Endodermal cell (in vitro differentiated cells): Measurements from ENCODE around the gene GPR27. TPM values are rescaled to one million over a fixed set of nuclear protein-coding genes. Genes with fewer than 3 reads are reported as not detected.

Source experiments
- DNase-seq: peaks from one replicate; pipeline ENCODE4 v3.0.0-alpha.2; 2017
- H3K27ac ChIP-seq: 2 replicates; pipeline ENCODE4 v1.5.1; 2013; ENCODE audit warnings: mild to moderate bottlenecking, low read depth, low read length, moderate library complexity
- H3K27me3 ChIP-seq: 2 replicates; pipeline ENCODE4 v1.6.1; 2013; ENCODE audit warnings: mild to moderate bottlenecking, low read length, moderate library complexity; ENCODE audit not compliant: insufficient read depth, control insufficient read depth, poor library complexity, severe bottlenecking
- H3K36me3 ChIP-seq: 2 replicates; pipeline ENCODE4 v1.7.0; 2013; ENCODE audit warnings: mild to moderate bottlenecking, low read length, moderate library complexity; ENCODE audit not compliant: control insufficient read depth, insufficient read depth
- H3K4me1 ChIP-seq: one replicate; pipeline ENCODE4 v1.7.0; 2013; ENCODE audit warnings: low read length; ENCODE audit not compliant: control insufficient read depth, insufficient read depth
- H3K4me3 ChIP-seq: 2 replicates; pipeline ENCODE4 v1.5.1; 2013; ENCODE audit warnings: mild to moderate bottlenecking, low read length, moderate library complexity
- H3K9ac ChIP-seq: 2 replicates; pipeline ENCODE4 v1.6.1; 2013; ENCODE audit warnings: mild to moderate bottlenecking, low read length, moderate library complexity; ENCODE audit not compliant: poor library complexity, severe bottlenecking; ENCODE audit errors: extremely low read depth
- H3K9me3 ChIP-seq: 2 replicates; pipeline ENCODE4 v1.6.1; 2013; ENCODE audit warnings: mild to moderate bottlenecking, low read length, moderate library complexity; ENCODE audit not compliant: control insufficient read depth
- H3K27ac Mint-ChIP-seq: 2 replicates; pipeline ENCODE4 v1.8.0; 2020; ENCODE audit warnings: mixed read lengths
- H3K27me3 Mint-ChIP-seq: 2 replicates; pipeline ENCODE4 v1.8.0; 2021; ENCODE audit warnings: mild to moderate bottlenecking, mixed read lengths; ENCODE audit not compliant: insufficient read depth
- H3K36me3 Mint-ChIP-seq: 2 replicates; pipeline ENCODE4 v1.8.0; 2020; ENCODE audit warnings: low read depth, mixed read lengths
- H3K4me1 Mint-ChIP-seq: 2 replicates; pipeline ENCODE4 v1.8.0; 2020; ENCODE audit warnings: mixed read lengths
- H3K4me3 Mint-ChIP-seq: 2 replicates; pipeline ENCODE4 v1.8.0; 2020; ENCODE audit warnings: mild to moderate bottlenecking, moderate library complexity, mixed read lengths
- H3K9me3 Mint-ChIP-seq: 2 replicates; pipeline ENCODE4 v1.8.0; 2020; ENCODE audit warnings: mild to moderate bottlenecking, mixed read lengths
- CTCF ChIP-seq: fragments of 200-600 bp; sonication (generic); conservative IDR thresholded peaks from 2 replicates; pipeline ENCODE4 v1.5.0; 2021; ENCODE audit warnings: antibody characterized with exemption, mild to moderate bottlenecking
- WGBS, 2 experiments: methylation state at CpG; one replicate each; pipeline versions ENCODE4 v1.1.5 to v1.1.7; 2013; ENCODE audit warnings: missing lambda C conversion rate in 2 of 2, mixed read lengths in 1 of 2; ENCODE audit not compliant: insufficient coverage in 1 of 2, insufficient read length in 1 of 2; 5-methylcytosine and 5-hydroxymethylcytosine counted together
- total RNA-seq, 2 donors: library from RNA; stranded (reverse); fragmentation: NEBNext Ultra II Directional in 1 of 2; extraction: Animal tissue kit (Norgen Biotek cat#: 25700) in 1 of 2; gene quantifications; 2 replicates in 1 of 2; 3 replicates in 1 of 2; pipeline ENCODE4 v1.2.1, GENCODE V29; 2021

GPR27 gene
- total RNA-seq, 2 donors from 2014 or later, result 7.4 to 7.9 TPM

- Mint-ChIP-seq H3K4me3 (no peak overlapping the region), H3K36me3 (no peaks in the 10 kb centered on the region), H3K27ac (no peak overlapping the region), H3K4me1 (peaks cover 3% of the 10 kb centered on the region), H3K9me3 (no peaks in the 10 kb centered on the region), H3K27me3 (peaks cover 6% of the 10 kb centered on the region)
- DNase-seq, result no peak
- no peaks in the 10 kb centered on the region for H3K36me3 ChIP-seq
- H3K4me1 ChIP-seq, result no peaks in the 10 kb centered on the region
- no peak overlapping the region for H3K4me3 ChIP-seq
- no peak overlapping the region for H3K27ac ChIP-seq
- peaks cover 12% of the 10 kb centered on the region for H3K27me3 ChIP-seq
- TF ChIP-seq CTCF, result peak; percentile 84
- WGBS, 2 experiments, result 60% methylated on average over 1 of the region's 1 CpG; no CpG with 5 or more reads in 1 of the 2 experiments
- no peaks in the 10 kb centered on the region for H3K9me3 ChIP-seq
- H3K9ac ChIP-seq, result no peak overlapping the region
Measured at GRCh38 chr3:71710906-71711494, 42.7 kb upstream of the GPR27 start.

- Mint-ChIP-seq H3K27me3 (peaks cover 11% of the 10 kb centered on the region), H3K36me3 (no peaks in the 10 kb centered on the region), H3K9me3 (no peaks in the 10 kb centered on the region), H3K4me1 (peaks cover 3% of the 10 kb centered on the region), H3K27ac (no peak overlapping the region), H3K4me3 (no peak overlapping the region)
- no peak overlapping the region for H3K27ac ChIP-seq
- no peak overlapping the region for H3K4me3 ChIP-seq
- H3K27me3 ChIP-seq, result peaks cover 23% of the 10 kb centered on the region
- 85 to 100% methylated on average over 1 to 2 of the region's 2 CpGs for WGBS, 2 experiments
- H3K9me3 ChIP-seq, result no peaks in the 10 kb centered on the region
- no peak overlapping the region for H3K9ac ChIP-seq
- H3K36me3 ChIP-seq, result no peaks in the 10 kb centered on the region
- DNase-seq, result no peak
- H3K4me1 ChIP-seq, result peaks cover 2% of the 10 kb centered on the region
- TF ChIP-seq CTCF, result no peak
Measured at GRCh38 chr3:71713041-71713440, 40.6 kb upstream of the GPR27 start.

DNA sequence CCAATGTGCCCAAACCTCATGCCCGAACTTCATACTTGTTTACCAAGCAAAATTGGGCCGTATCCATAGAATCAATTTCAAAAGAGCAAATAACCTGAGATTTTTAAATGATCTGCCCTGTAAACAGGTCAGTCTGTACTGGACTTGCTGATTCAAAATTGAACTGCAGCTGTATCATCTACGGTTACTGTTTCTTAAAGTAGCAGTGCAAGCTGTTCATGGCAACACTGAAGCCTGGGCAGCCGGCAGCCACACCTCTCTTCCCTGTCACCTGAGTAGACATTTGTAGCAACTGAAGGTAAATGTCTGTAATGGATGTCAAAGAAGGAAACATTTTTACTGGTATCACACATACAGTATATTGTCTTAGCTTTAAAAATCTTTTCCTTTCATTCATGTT lies 39.1 kb upstream of the GPR27 start:
- no peaks in the 10 kb centered on the region for H3K9me3 ChIP-seq
- 72 to 83% methylated on average over 3 to 4 of the region's 4 CpGs for WGBS, 2 experiments
- no peak overlapping the region for H3K27ac ChIP-seq
- H3K4me3 ChIP-seq, result no peak overlapping the region
- no peak for TF ChIP-seq CTCF
- peaks cover 39% of the 10 kb centered on the region for H3K27me3 ChIP-seq
- H3K9ac ChIP-seq, result no peak overlapping the region
- H3K36me3 Mint-ChIP-seq, result no peaks in the 10 kb centered on the region
- H3K36me3 ChIP-seq, result no peaks in the 10 kb centered on the region
- H3K4me1 ChIP-seq, result peaks cover 2% of the 10 kb centered on the region
- peaks cover 25% of the 10 kb centered on the region for H3K27me3 Mint-ChIP-seq
- peaks cover 3% of the 10 kb centered on the region for H3K4me1 Mint-ChIP-seq
- H3K27ac Mint-ChIP-seq, result no peak overlapping the region
- DNase-seq, result no peak
- no peaks in the 10 kb centered on the region for H3K9me3 Mint-ChIP-seq
- no peak overlapping the region for H3K4me3 Mint-ChIP-seq
